K562 (cell line): ENCODE results near the gene GGACT.

ENCODE experiments used
- ETV5 ChIP-seq: sonication (generic); formaldehyde crosslinking; IDR thresholded peaks from 2 replicates; pipeline ENCODE4 v1.4.0; 2020; ENCODE audit warnings: low read depth, mild to moderate bottlenecking, missing genetic modification reagents
- GABPA ChIP-seq: fragments of 200-800 bp; sonication (Bioruptor generic); conservative IDR thresholded peaks from 2 replicates; pipeline ENCODE4 v1.6.1; 2016; ENCODE audit warnings: low read depth, missing genetic modification characterization, missing compliant biosample characterization
- HDAC2 ChIP-seq: fragments of 450-650 bp; IDR thresholded peaks from 2 replicates; pipeline ENCODE4 v1.6.1; 2016; ENCODE audit warnings: mild to moderate bottlenecking
- HDAC8 ChIP-seq: fragments of 450-650 bp; IDR thresholded peaks from 2 replicates; pipeline ENCODE4 v1.6.1; 2016; ENCODE audit warnings: mild to moderate bottlenecking, missing genetic modification characterization, moderate library complexity, missing compliant biosample characterization
- MEF2A ChIP-seq: IDR thresholded peaks from 2 replicates; pipeline ENCODE4 v1.6.1; 2011; ENCODE audit warnings: low read depth, mild to moderate bottlenecking, low read length, moderate library complexity; ENCODE audit not compliant: control insufficient read depth
- SMARCE1 ChIP-seq: fragments of 450-650 bp; IDR thresholded peaks from 2 replicates; pipeline ENCODE4 v1.7.1; 2016; ENCODE audit warnings: mild to moderate bottlenecking
- SP1 ChIP-seq: sonication (generic); formaldehyde crosslinking; IDR thresholded peaks from 2 replicates; pipeline ENCODE4 v1.8.1; 2022; ENCODE audit warnings: mild to moderate bottlenecking, missing genetic modification reagents
- ZNF134 ChIP-seq: fragments of 250-450 bp; sonication (Bioruptor Pico); conservative IDR thresholded peaks from 2 replicates; pipeline ENCODE4 v1.4.0; 2020
- TF ChIP-seq, protein P1 (sequence below), 3 experiments: IDR thresholded peaks in 2 of 3; conservative IDR thresholded peaks in 1 of 3; 2 replicates each; pipeline ENCODE4 v1.5.1; 2011 to 2012; ENCODE audit warnings: low read length in 3 of 3, mild to moderate bottlenecking in 3 of 3, control low read depth in 2 of 3, improper control_type of control experiment in 1 of 3, inconsistent platforms in 1 of 3, low read depth in 1 of 3, mixed read lengths in 1 of 3, moderate library complexity in 1 of 3; ENCODE audit not compliant: insufficient read depth in 2 of 3

DNA sequence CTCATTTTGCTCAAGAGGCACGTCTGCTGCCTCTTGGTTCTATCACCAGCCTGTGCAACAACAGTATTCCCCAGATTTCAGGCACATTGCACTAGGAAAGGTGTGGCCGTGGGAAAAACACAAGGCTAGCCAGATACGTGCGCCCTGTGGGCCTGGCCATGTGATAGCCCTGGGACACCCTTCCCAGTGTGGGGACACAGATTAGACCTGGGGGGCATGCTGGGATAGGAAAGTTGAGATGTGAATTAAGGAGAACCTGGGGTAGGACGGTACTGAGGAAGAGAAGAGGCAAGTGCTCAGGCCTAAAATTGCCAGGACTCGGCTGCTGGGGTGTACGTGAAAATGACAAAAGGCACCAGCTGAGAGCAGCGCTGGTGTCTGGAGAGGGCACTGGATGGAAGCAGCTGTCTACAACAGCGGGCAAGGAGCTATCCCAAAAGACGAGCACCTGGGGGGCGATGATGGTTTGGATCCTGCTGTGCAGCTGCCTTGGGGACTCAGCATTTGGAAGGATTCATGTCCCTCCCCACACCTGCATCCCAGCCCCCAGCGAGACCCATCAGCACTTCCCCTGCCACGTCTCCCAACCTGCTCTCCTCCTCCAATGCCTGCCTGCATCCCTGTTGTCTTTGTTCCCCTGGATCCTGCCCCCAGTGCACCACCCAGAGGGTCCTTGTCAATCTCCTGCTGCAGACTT lies 54.3 kb downstream of the GGACT start:
- TF ChIP-seq GABPA (tag) (no peak), HDAC8 (tag) (no peak), MEF2A (no peak), SP1 (CRISPR knock-in tag) (no peak), SMARCE1 (no peak), HDAC2 (no peak), ETV5 (no peak), ZNF134 (no peak)
- TF ChIP-seq, protein P1, sequence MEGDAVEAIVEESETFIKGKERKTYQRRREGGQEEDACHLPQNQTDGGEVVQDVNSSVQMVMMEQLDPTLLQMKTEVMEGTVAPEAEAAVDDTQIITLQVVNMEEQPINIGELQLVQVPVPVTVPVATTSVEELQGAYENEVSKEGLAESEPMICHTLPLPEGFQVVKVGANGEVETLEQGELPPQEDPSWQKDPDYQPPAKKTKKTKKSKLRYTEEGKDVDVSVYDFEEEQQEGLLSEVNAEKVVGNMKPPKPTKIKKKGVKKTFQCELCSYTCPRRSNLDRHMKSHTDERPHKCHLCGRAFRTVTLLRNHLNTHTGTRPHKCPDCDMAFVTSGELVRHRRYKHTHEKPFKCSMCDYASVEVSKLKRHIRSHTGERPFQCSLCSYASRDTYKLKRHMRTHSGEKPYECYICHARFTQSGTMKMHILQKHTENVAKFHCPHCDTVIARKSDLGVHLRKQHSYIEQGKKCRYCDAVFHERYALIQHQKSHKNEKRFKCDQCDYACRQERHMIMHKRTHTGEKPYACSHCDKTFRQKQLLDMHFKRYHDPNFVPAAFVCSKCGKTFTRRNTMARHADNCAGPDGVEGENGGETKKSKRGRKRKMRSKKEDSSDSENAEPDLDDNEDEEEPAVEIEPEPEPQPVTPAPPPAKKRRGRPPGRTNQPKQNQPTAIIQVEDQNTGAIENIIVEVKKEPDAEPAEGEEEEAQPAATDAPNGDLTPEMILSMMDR (IDR thresholded peaks at IDR 0.05 in 2 of 3, conservative IDR thresholded peaks at IDR 0.05 in 1 of 3; ENCODE audit: insufficient read depth in 2 of 3, low read depth in 1 of 3, low read length in 3 of 3), result no peak
